Calu3 (cell line): ENCODE results near the gene DCLK1. TPM values are rescaled to one million over a fixed set of nuclear protein-coding genes. Genes with fewer than 3 reads are reported as not detected.

Source experiments
- BruUV-seq: library from RNA; stranded (reverse); fragments of 400-500 nt; replicated peaks from 2 replicates; lab custom pipeline; 2021; lab: Mats Ljungman, UMichigan
- CTCF ChIA-PET: fragments of 300-600 bp; sonication (Branson Sonifier 250); formaldehyde crosslinking; loops from one replicate; lab custom pipeline; 2022; ENCODE audit warnings: antibody characterized with exemption; lab: Charles Lee
- DNase-seq: peaks from one replicate; pipeline ENCODE4 v3.0.0; 2022
- H3K27ac Mint-ChIP-seq: one replicate; pipeline ENCODE4 v1.8.0; 2022; ENCODE audit warnings: mixed read lengths; ENCODE audit not compliant: unreplicated experiment
- H3K27me3 Mint-ChIP-seq: one replicate; pipeline ENCODE4 v1.8.0; 2022; ENCODE audit warnings: mixed read lengths; ENCODE audit not compliant: unreplicated experiment
- H3K36me3 Mint-ChIP-seq: one replicate; pipeline ENCODE4 v1.8.0; 2022; ENCODE audit warnings: mild to moderate bottlenecking, moderate library complexity, mixed read lengths; ENCODE audit not compliant: insufficient read depth, unreplicated experiment
- H3K4me1 Mint-ChIP-seq: one replicate; pipeline ENCODE4 v1.8.0; 2022; ENCODE audit warnings: mild to moderate bottlenecking, low read depth, mixed read lengths; ENCODE audit not compliant: unreplicated experiment
- H3K4me3 Mint-ChIP-seq: one replicate; pipeline ENCODE4 v1.8.0; 2022; ENCODE audit warnings: mild to moderate bottlenecking, low read depth, moderate library complexity, mixed read lengths; ENCODE audit not compliant: unreplicated experiment
- H3K9me3 Mint-ChIP-seq: one replicate; pipeline ENCODE4 v1.8.0; 2022; ENCODE audit warnings: low read depth, mixed read lengths; ENCODE audit not compliant: unreplicated experiment
- intact Hi-C: fragments of 100-400 bp; cut with micrococcal nuclease; formaldehyde crosslinking; loops from one replicate; pipeline ENCODE4 v1.10.0; 2022; ENCODE audit not compliant: unreplicated experiment
- total RNA-seq: library from RNA; stranded (reverse); gene quantifications from 2 replicates; pipeline ENCODE4 v1.2.3, GENCODE V29; 2022
- TF ChIP-seq, protein P1 (sequence below): fragments of 200-600 bp; IDR thresholded peaks from one replicate; pipeline ENCODE4 v1.8.0; 2022; ENCODE audit warnings: antibody characterized with exemption; ENCODE audit not compliant: unreplicated experiment

The DCLK1 gene
- total RNA-seq, 1 experiment from 2014 or later, result not detected

DNA sequence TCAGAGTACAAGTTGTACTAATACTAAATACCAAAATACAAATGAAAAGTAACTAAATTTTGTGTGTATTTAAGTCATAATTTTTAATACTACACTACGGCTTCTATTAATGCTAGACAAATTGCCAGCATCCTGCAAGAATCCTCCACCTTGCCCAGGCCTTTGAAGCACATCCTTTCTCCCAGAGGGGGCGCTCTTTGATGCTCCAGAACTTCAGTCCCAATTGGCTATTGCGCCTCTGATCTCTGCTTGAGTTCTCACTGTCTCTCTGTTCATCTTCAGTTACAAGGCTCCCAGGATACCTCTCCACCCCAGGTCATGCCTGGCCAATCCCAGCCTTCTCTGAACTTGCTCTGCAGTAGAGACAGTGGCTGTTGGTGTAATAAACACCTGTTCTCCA lies 141.0 kb downstream of the DCLK1 start:
- H3K36me3 Mint-ChIP-seq, result no peaks in the 10 kb centered on the region
- H3K27me3 Mint-ChIP-seq, result peaks cover 52% of the 10 kb centered on the region
- H3K4me3 Mint-ChIP-seq, result no peak overlapping the region
- TF ChIP-seq, protein P1, sequence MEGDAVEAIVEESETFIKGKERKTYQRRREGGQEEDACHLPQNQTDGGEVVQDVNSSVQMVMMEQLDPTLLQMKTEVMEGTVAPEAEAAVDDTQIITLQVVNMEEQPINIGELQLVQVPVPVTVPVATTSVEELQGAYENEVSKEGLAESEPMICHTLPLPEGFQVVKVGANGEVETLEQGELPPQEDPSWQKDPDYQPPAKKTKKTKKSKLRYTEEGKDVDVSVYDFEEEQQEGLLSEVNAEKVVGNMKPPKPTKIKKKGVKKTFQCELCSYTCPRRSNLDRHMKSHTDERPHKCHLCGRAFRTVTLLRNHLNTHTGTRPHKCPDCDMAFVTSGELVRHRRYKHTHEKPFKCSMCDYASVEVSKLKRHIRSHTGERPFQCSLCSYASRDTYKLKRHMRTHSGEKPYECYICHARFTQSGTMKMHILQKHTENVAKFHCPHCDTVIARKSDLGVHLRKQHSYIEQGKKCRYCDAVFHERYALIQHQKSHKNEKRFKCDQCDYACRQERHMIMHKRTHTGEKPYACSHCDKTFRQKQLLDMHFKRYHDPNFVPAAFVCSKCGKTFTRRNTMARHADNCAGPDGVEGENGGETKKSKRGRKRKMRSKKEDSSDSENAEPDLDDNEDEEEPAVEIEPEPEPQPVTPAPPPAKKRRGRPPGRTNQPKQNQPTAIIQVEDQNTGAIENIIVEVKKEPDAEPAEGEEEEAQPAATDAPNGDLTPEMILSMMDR, result no peak
- BruUV-seq, result no TSS peak
- no peak overlapping the region for H3K27ac Mint-ChIP-seq
- no peak for DNase-seq
- intact Hi-C loops, result no loop called here
- H3K4me1 Mint-ChIP-seq, result no peaks in the 10 kb centered on the region
- CTCF ChIA-PET, result no interaction called here
- H3K9me3 Mint-ChIP-seq, result no peaks in the 10 kb centered on the region

DNA sequence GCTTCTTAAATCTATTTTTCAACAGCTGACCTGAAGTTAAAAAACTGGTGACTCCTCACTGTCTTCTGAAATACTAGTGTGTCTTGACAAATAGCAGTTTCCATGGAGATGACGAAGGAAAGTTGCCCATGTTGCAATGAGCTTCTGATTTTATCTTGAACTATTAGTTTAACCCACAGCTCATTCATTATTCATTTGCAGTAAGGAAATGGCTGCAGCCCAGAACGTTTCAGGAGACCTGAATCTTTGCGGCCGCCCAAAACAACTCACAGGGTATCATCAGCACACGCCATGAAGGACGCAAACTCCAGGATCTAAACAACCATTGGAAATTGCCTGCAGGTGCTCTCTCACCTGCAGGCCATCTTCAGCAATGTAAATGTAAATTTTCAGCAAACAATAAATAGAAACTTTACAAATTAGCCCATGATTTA lies 142.5 kb downstream of the DCLK1 start:
- intact Hi-C loops, result no loop called here
- H3K9me3 Mint-ChIP-seq, result no peaks in the 10 kb centered on the region
- no TSS peak for BruUV-seq
- no peaks in the 10 kb centered on the region for H3K4me1 Mint-ChIP-seq
- TF ChIP-seq, protein P1, result no peak
- CTCF ChIA-PET, result no interaction called here
- DNase-seq, result no peak
- no peaks in the 10 kb centered on the region for H3K36me3 Mint-ChIP-seq
- H3K4me3 Mint-ChIP-seq, result no peak overlapping the region
- peaks cover 52% of the 10 kb centered on the region for H3K27me3 Mint-ChIP-seq
- H3K27ac Mint-ChIP-seq, result no peak overlapping the region

DNA sequence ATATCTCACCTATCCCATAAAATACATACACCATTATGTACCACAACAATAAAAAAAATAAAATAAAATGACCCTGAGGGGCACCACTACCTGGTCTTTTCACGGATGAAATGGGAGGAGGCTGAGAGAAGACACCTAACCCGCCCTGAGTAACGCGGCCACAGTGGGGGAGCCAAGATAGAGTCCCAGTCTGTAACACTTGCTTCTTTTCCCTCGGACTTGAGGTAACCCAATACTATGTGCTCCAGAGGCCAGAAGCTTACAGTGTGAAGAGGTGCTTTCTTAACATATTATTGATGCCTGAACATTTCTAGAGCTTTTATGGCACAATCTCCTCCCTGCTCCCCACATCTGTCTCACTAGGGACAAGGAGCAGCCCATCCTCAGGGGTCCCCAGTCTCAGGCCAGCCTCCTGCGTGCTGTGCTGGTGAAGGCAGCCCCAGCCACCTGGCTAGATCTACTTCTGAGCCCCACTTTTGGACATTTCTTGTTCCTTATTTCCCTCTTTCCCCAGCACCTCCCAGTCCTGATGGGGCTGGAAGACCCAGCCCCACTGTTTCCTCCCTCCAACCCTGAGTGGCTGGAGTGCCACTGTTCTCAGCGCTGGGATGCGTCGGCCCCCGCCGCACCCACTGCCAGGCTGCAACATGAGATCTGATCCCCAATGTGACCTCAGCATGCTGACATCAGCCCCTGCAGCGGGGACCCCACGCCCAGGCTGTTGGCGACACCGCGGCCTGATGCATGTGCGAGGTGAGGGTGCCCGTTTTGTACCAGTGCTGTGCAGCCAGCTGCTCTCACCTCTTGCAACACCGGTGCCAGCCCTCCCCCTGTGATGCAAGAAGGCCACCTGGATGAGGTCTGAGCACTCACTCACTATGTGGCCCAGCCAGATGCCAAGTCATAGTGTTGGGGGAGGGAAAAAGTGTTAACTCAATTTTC lies 143.3 kb downstream of the DCLK1 start:
- Mint-ChIP-seq H3K4me1 (no peaks in the 10 kb centered on the region), H3K36me3 (no peaks in the 10 kb centered on the region), H3K4me3 (no peak overlapping the region), H3K27me3 (peaks cover 44% of the 10 kb centered on the region), H3K27ac (no peak overlapping the region), H3K9me3 (no peaks in the 10 kb centered on the region)
- intact Hi-C loops, result no loop called here
- no peak for DNase-seq
- CTCF ChIA-PET, result no interaction called here
- TF ChIP-seq, protein P1, result no peak
- no TSS peak for BruUV-seq

- Mint-ChIP-seq H3K27ac (no peak overlapping the region), H3K9me3 (no peaks in the 10 kb centered on the region), H3K4me3 (no peak overlapping the region), H3K27me3 (peaks cover 23% of the 10 kb centered on the region), H3K4me1 (no peaks in the 10 kb centered on the region), H3K36me3 (no peaks in the 10 kb centered on the region)
- BruUV-seq, result no TSS peak
- intact Hi-C loops, result no loop called here
- TF ChIP-seq, protein P1, result no peak
- DNase-seq, result no peak
- CTCF ChIA-PET, result no interaction called here
Observed at GRCh38 chr13:35984776-35985453, 146.3 kb downstream of the DCLK1 start.
